Measurements from ENCODE around the gene DNER. TPM values are rescaled to one million over a fixed set of nuclear protein-coding genes. Genes with fewer than 3 reads are reported as not detected.

DNER gene
- total and polyA plus RNA-seq, 2 experiments from 2014 or later, result 4.7 to 8.8 TPM

- no peak for TF ChIP-seq REST (IDR thresholded peaks at IDR 0.05; ENCODE audit: unreplicated experiment)
- no peak for TF ChIP-seq JUNB (IDR thresholded peaks at IDR 0.05; ENCODE audit: unreplicated experiment)
- TF ChIP-seq NANOG (IDR thresholded peaks at IDR 0.05; ENCODE audit: borderline replicate concordance), result no peak
- TF ChIP-seq STAT1 (IDR thresholded peaks at IDR 0.05; ENCODE audit: unreplicated experiment), result no peak
- no peak for TF ChIP-seq CTCF (conservative IDR thresholded peaks at IDR 0.05; ENCODE audit: low read depth in 2 of 2)
- TF ChIP-seq EZH2 (IDR thresholded peaks at IDR 0.05; ENCODE audit: low read depth, unreplicated experiment), result no peak
- TF ChIP-seq EZH2phosphoT487 (IDR thresholded peaks at IDR 0.05; ENCODE audit: unreplicated experiment), result no peak
Measured at GRCh38 chr2:229531594-229531993, 182.8 kb downstream of the DNER start (continued).

GRCh38 chr2:229530434-229530833, 183.9 kb downstream of the DNER start:
- no peaks in the 10 kb centered on the region for H3K4me1 ChIP-seq (ENCODE audit: insufficient read depth)
- no peaks in the 10 kb centered on the region for H3F3A ChIP-seq (replicated peaks; ENCODE audit: low read depth)
- H3K27ac Mint-ChIP-seq, result no peak overlapping the region

GRCh38 chr2:229528846-229529245, 185.5 kb downstream of the DNER start:
- Histone ChIP-seq H3K4me3 (no peak overlapping the region), H3K27ac (ENCODE audit: low read depth) (no peak overlapping the region), H2AFZ (no peak overlapping the region), H3K4me2 (no peak overlapping the region), H3K79me2 (replicated peaks; ENCODE audit: insufficient read depth) (no peaks in the 10 kb centered on the region), H4K20me1 (replicated peaks; ENCODE audit: insufficient read depth) (no peaks in the 10 kb centered on the region), H3K27me3 (ENCODE audit: insufficient read depth) (no peaks in the 10 kb centered on the region), H3K9me2 (ENCODE audit: insufficient read depth) (0 out of 2 replicates have a peak, but pooled peaks cover 7% of the 10 kb centered on the region), H3F3A (replicated peaks; ENCODE audit: low read depth) (no peaks in the 10 kb centered on the region), H3K36me3 (ENCODE audit: insufficient read depth) (no peaks in the 10 kb centered on the region; the same call in 1 of the 2 replicates), H3K4me1 (ENCODE audit: insufficient read depth) (no peaks in the 10 kb centered on the region)
- peaks cover 9% of the 10 kb centered on the region; the same call in 2 of the 3 replicates for H3K4me1 Mint-ChIP-seq
- H3K27me3 Mint-ChIP-seq (ENCODE audit: insufficient read depth, low read depth, poor library complexity), result no peaks in the 10 kb centered on the region
- DNase-seq (ENCODE audit: low spot score) (no peak), ATAC-seq (no peak)
- H3K27ac Mint-ChIP-seq, result no peak overlapping the region
- H3K36me3 Mint-ChIP-seq (ENCODE audit: low read depth), result no peaks in the 10 kb centered on the region; the same call in none of the 3 replicates
- peaks cover 20% of the 10 kb centered on the region for H3K9me3 Mint-ChIP-seq
- no peak overlapping the region for H3K4me3 Mint-ChIP-seq
- TF ChIP-seq POLR2AphosphoS5 (IDR thresholded peaks at IDR 0.05; ENCODE audit: low read depth) (no peak), EZH2phosphoT487 (IDR thresholded peaks at IDR 0.05; ENCODE audit: unreplicated experiment) (no peak)

More at GRCh38 chr2:229530434-229530833, 183.9 kb downstream of the DNER start:
- Mint-ChIP-seq H3K4me1 (peaks cover 9% of the 10 kb centered on the region; the same call in 2 of the 3 replicates), H3K4me3 (no peak overlapping the region), H3K27me3 (ENCODE audit: insufficient read depth, low read depth, poor library complexity) (no peaks in the 10 kb centered on the region), H3K9me3 (peaks cover 20% of the 10 kb centered on the region), H3K36me3 (ENCODE audit: low read depth) (no peaks in the 10 kb centered on the region; the same call in none of the 3 replicates)
- Histone ChIP-seq H3K36me3 (ENCODE audit: insufficient read depth) (no peaks in the 10 kb centered on the region; the same call in 1 of the 2 replicates), H4K20me1 (replicated peaks; ENCODE audit: insufficient read depth) (no peaks in the 10 kb centered on the region), H3K27ac (ENCODE audit: low read depth) (no peak overlapping the region), H3K27me3 (ENCODE audit: insufficient read depth) (no peaks in the 10 kb centered on the region), H3K4me3 (no peak overlapping the region), H2AFZ (no peak overlapping the region), H3K4me2 (no peak overlapping the region), H3K79me2 (replicated peaks; ENCODE audit: insufficient read depth) (no peaks in the 10 kb centered on the region), H3K9me2 (ENCODE audit: insufficient read depth) (0 out of 2 replicates have a peak, but pooled peaks cover 7% of the 10 kb centered on the region)
- ATAC-seq (no peak), DNase-seq (ENCODE audit: low spot score) (no peak)
- TF ChIP-seq EZH2phosphoT487 (IDR thresholded peaks at IDR 0.05; ENCODE audit: unreplicated experiment) (no peak), NANOG (IDR thresholded peaks at IDR 0.05; ENCODE audit: borderline replicate concordance) (no peak), ZNF114 (CRISPR knock-in tag; IDR thresholded peaks at IDR 0.05) (no peak), CREB1 (CRISPR knock-in tag; IDR thresholded peaks at IDR 0.05; ENCODE audit: low read depth) (no peak)

Data from GM23338 (cell line).